GM21423 (cell line): ENCODE measurements around the gene GABBR2.

Source experiments
- ATAC-seq: cut with Tn5 transposase; IDR thresholded peaks from one replicate; pipeline ENCODE4 v1.9.1; 2021; ENCODE audit warnings: mild to moderate bottlenecking, moderate library complexity; ENCODE audit not compliant: unreplicated experiment

GABBR2 gene

GRCh38 chr9:98453589-98454311 is 255.0 kb downstream of the GABBR2 start:
- no peak for ATAC-seq

GRCh38 chr9:98451576-98451975 is 257.2 kb downstream of the GABBR2 start:
- ATAC-seq: no peak

- ATAC-seq: no peak
Measured at GRCh38 chr9:98450496-98450895, 258.2 kb downstream of the GABBR2 start.

- ATAC-seq: no peak
Measured at GRCh38 chr9:98449871-98450270, 258.9 kb downstream of the GABBR2 start.

- ATAC-seq: no peak
Measured at GRCh38 chr9:98445576-98445975, 263.2 kb downstream of the GABBR2 start.

- no peak for ATAC-seq
Measured at GRCh38 chr9:98444601-98445000, 264.1 kb downstream of the GABBR2 start.

GRCh38 chr9:98442541-98442940 is 266.2 kb downstream of the GABBR2 start:
- no peak for ATAC-seq

- no peak for ATAC-seq
Measured at GRCh38 chr9:98442114-98442513, 266.6 kb downstream of the GABBR2 start.

- no peak for ATAC-seq
Measured at GRCh38 chr9:98438666-98439065, 270.1 kb downstream of the GABBR2 start.

GRCh38 chr9:98437458-98438034 is 271.2 kb downstream of the GABBR2 start:
- ATAC-seq: no peak

- no peak for ATAC-seq
Measured at GRCh38 chr9:98432960-98433359, 275.8 kb downstream of the GABBR2 start.

GRCh38 chr9:98432134-98432533 is 276.6 kb downstream of the GABBR2 start:
- ATAC-seq: no peak

- no peak for ATAC-seq
Measured at GRCh38 chr9:98430535-98431292, 278.0 kb downstream of the GABBR2 start.

- no peak for ATAC-seq
Measured at GRCh38 chr9:98429613-98430012, 279.1 kb downstream of the GABBR2 start.

GRCh38 chr9:98428454-98428853 is 280.3 kb downstream of the GABBR2 start:
- ATAC-seq: no peak

- ATAC-seq: no peak
Measured at GRCh38 chr9:98427491-98427890, 281.2 kb downstream of the GABBR2 start.

GRCh38 chr9:98425079-98425478 is 283.7 kb downstream of the GABBR2 start:
- no peak for ATAC-seq

- ATAC-seq: no peak
Measured at GRCh38 chr9:98419260-98419603, 289.5 kb downstream of the GABBR2 start.

GRCh38 chr9:98418578-98419259 is 290.0 kb downstream of the GABBR2 start:
- no peak for ATAC-seq

- no peak for ATAC-seq
Measured at GRCh38 chr9:98416294-98417248, 292.2 kb downstream of the GABBR2 start.
